HUES6 (cell line): Measurements from ENCODE around the gene HNF4A.

ENCODE experiments used
- H3K27ac ChIP-seq: 2 replicates; pipeline ENCODE4 v1.7.0; 2013; ENCODE audit warnings: low read depth, mild to moderate bottlenecking, low read length, inconsistent platforms
- H3K27me3 ChIP-seq: 2 replicates; pipeline ENCODE4 v1.6.1; 2013; ENCODE audit warnings: low read length; ENCODE audit not compliant: control insufficient read depth, insufficient read depth
- H3K36me3 ChIP-seq: 2 replicates; pipeline ENCODE4 v1.6.1; 2013; ENCODE audit warnings: low read length; ENCODE audit not compliant: control insufficient read depth, insufficient read depth
- H3K4me1 ChIP-seq: 2 replicates; pipeline ENCODE4 v1.6.1; 2013; ENCODE audit warnings: low read length; ENCODE audit not compliant: control insufficient read depth, insufficient read depth
- H3K4me3 ChIP-seq: 2 replicates; pipeline ENCODE4 v1.5.1; 2013; ENCODE audit warnings: low read depth, low read length
- H3K9ac ChIP-seq: one replicate; pipeline ENCODE4 v1.6.1; 2013; ENCODE audit warnings: mild to moderate bottlenecking, low read length
- H3K9me3 ChIP-seq: 2 replicates; pipeline ENCODE4 v1.6.1; 2013; ENCODE audit warnings: low read depth, low read length; ENCODE audit not compliant: control insufficient read depth, insufficient read depth

The HNF4A gene

DNA sequence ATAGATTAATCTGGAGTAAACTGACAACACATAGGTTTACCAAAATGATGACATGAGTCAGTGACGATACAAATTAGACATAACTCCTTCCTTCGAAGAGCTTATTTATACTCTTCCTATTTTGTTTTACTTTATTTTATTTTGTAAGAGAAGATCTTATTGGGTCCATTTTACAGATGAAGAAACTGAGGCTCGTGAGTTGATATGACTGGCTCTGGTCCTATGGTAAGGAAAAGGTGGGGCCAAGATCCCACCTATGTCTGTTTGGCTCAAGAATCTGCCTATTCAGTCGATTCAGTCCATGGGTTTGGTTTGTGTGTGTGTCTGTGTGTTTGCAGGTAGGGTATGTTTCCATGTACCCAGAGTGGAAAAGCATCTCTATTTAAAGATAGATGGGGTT, 27.1 kb upstream of the HNF4A start:
- H3K27me3 ChIP-seq, result no peaks in the 10 kb centered on the region
- H3K4me1 ChIP-seq, result peaks cover 8% of the 10 kb centered on the region
- no peak overlapping the region for H3K4me3 ChIP-seq
- H3K9me3 ChIP-seq, result no peaks in the 10 kb centered on the region
- H3K27ac ChIP-seq, result no peak overlapping the region
- H3K9ac ChIP-seq, result no peak overlapping the region
- no peaks in the 10 kb centered on the region for H3K36me3 ChIP-seq

- Histone ChIP-seq H3K36me3 (no peaks in the 10 kb centered on the region), H3K4me1 (peaks cover 10% of the 10 kb centered on the region; the same call in 1 of the 2 replicates), H3K4me3 (no peak overlapping the region)
These were observed 24.3 kb upstream of the HNF4A start for GRCh38 chr20:44331201-44331600.

DNA sequence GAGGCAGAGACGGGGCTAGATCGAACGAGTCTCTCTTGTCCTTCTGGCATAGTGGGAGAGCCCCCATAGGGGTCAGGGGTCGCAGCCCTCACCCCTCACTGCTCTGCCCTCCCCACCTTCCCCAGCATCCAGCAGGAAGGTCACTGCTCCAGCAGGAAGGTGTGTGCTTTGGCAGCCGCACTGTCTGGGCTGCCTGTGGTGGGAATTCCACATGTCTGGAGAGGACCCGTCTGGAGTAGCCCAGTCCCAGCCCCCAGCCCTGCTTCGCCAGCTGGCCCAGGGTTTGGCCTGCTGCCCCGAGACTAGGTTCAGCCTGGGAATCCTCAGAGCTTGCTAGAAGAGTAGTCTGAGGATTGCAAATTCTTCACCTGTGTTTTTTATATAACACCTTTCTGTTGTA, 21.2 kb upstream of the HNF4A start:
- Histone ChIP-seq H3K9ac (no peak overlapping the region), H3K27me3 (no peaks in the 10 kb centered on the region), H3K4me3 (no peak overlapping the region), H3K9me3 (no peaks in the 10 kb centered on the region), H3K27ac (no peak overlapping the region), H3K36me3 (no peaks in the 10 kb centered on the region), H3K4me1 (peaks cover 10% of the 10 kb centered on the region; the same call in 1 of the 2 replicates)

More at GRCh38 chr20:44331201-44331600, 24.3 kb upstream of the HNF4A start:
- no peak overlapping the region for H3K9ac ChIP-seq
- H3K27ac ChIP-seq, result no peak overlapping the region
- H3K9me3 ChIP-seq, result no peaks in the 10 kb centered on the region
- H3K27me3 ChIP-seq, result no peaks in the 10 kb centered on the region

DNA sequence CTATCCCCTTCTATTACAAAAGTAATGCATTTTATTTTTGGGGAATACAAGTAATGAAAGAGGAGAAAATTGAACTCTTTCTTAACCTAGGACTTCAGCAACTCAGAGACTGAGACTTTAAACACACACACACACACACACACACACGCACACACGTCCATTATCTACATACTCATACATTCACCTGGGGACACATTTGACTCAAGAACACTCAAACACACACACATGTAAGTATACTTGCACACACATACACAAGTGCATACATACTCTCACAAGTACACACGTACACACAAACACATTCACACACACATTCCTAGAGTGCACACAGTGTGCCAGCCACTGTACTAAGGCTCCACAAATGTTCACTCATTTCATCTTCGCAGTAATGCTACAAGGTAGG, 20.8 kb upstream of the HNF4A start:
- peaks cover 10% of the 10 kb centered on the region; the same call in 1 of the 2 replicates for H3K4me1 ChIP-seq

GRCh38 chr20:44335675-44336074, 19.8 kb upstream of the HNF4A start:
- no peaks in the 10 kb centered on the region for H3K36me3 ChIP-seq
- H3K9ac ChIP-seq, result no peak overlapping the region
- no peaks in the 10 kb centered on the region for H3K9me3 ChIP-seq
- no peak overlapping the region for H3K27ac ChIP-seq
- no peak overlapping the region for H3K4me3 ChIP-seq
- no peaks in the 10 kb centered on the region for H3K27me3 ChIP-seq
- peaks cover 10% of the 10 kb centered on the region; the same call in 1 of the 2 replicates for H3K4me1 ChIP-seq

More for the DNA sequence above, 20.8 kb upstream of the HNF4A start:
- Histone ChIP-seq H3K9me3 (no peaks in the 10 kb centered on the region), H3K27ac (no peak overlapping the region), H3K36me3 (no peaks in the 10 kb centered on the region), H3K27me3 (no peaks in the 10 kb centered on the region), H3K4me3 (no peak overlapping the region), H3K9ac (no peak overlapping the region)

GRCh38 chr20:44336086-44336485, 19.4 kb upstream of the HNF4A start:
- no peak overlapping the region for H3K9ac ChIP-seq
- no peaks in the 10 kb centered on the region for H3K36me3 ChIP-seq
- H3K27ac ChIP-seq, result no peak overlapping the region
- no peak overlapping the region for H3K4me3 ChIP-seq
- no peaks in the 10 kb centered on the region for H3K27me3 ChIP-seq
- H3K9me3 ChIP-seq, result no peaks in the 10 kb centered on the region
- peaks cover 10% of the 10 kb centered on the region; the same call in 1 of the 2 replicates for H3K4me1 ChIP-seq

DNA sequence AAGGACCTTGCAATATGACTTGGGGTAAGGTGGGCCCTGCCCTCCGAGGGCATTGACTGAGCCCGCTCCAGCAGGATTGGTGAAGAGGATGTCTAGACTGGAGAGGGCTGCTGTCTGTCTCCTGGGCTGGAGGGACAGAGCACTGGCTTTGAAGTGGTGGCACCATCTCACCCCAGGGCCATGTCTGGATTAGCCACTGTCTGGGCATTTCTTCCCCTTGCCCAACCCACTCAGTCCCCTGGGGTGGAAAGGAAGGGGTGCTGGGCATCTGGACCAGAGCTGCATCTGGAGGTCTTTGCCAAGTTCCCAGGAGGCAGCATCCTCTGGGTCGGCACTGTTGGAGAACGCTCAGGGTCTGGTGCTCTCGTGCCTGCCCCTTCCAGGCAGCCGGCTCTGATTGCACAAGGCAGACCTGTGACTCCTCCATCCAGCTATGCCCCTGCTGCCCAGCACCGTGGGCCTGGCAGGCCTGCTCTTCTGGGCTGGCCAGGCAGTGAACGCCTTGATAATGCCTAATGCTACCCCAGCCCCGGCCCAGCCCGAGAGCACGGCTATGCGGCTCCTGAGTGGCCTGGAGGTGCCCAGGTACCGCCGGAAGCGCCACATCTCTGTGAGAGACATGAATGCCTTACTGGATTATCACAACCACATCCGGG, 18.6 kb upstream of the HNF4A start, which contains the start of gene R3HDML:
Gene R3HDML, plus strand, starts transcription at position 319 of the 656 bp plus-strand sequence. Its CDS starts 115 bp downstream, at position 434.
- H3K27me3 ChIP-seq, result no peaks in the 10 kb centered on the region
- H3K9ac ChIP-seq, result no peak within 1 kb of the TSS
- H3K4me3 ChIP-seq, result no peak within 1 kb of the TSS
- H3K4me1 ChIP-seq, result peaks cover 10% of the 10 kb centered on the region; the same call in 1 of the 2 replicates
- no peaks in the 10 kb centered on the region for H3K36me3 ChIP-seq
- H3K27ac ChIP-seq, result no peak within 1 kb of the TSS
- H3K9me3 ChIP-seq, result no peaks in the 10 kb centered on the region

- no peak overlapping the region for H3K4me3 ChIP-seq
- no peaks in the 10 kb centered on the region for H3K36me3 ChIP-seq
- H3K27ac ChIP-seq, result no peak overlapping the region
- H3K9me3 ChIP-seq, result no peaks in the 10 kb centered on the region
- no peaks in the 10 kb centered on the region for H3K4me1 ChIP-seq
- H3K9ac ChIP-seq, result no peak overlapping the region
- H3K27me3 ChIP-seq, result no peaks in the 10 kb centered on the region
These were observed 13.3 kb upstream of the HNF4A start for GRCh38 chr20:44342248-44342647.

- Histone ChIP-seq H3K27me3 (no peaks in the 10 kb centered on the region), H3K36me3 (no peaks in the 10 kb centered on the region), H3K4me3 (no peak overlapping the region), H3K9me3 (no peaks in the 10 kb centered on the region), H3K27ac (no peak overlapping the region), H3K9ac (no peak overlapping the region), H3K4me1 (no peaks in the 10 kb centered on the region)
These were observed 12.3 kb upstream of the HNF4A start for GRCh38 chr20:44343162-44343675.

DNA sequence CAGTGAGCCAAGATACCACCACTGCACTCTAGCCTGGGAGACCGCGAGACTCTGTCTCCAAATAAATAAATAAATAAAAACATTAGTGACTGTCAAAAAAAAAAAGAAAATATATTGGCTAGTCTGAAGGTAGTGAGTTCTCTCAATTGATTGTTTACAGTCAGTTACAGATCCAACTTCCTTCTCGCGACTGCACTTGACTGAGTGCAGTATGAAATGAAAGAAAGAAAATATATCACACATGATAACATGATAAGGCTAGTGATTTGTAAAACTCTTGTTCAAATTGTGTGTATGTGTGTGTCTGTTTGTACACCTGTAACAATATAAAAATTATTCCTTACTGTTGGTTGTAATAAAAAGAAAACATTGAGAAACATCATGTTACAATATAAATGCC, 10.8 kb upstream of the HNF4A start:
- Histone ChIP-seq H3K4me1 (no peaks in the 10 kb centered on the region), H3K9me3 (no peaks in the 10 kb centered on the region), H3K9ac (no peak overlapping the region), H3K4me3 (no peak overlapping the region), H3K36me3 (no peaks in the 10 kb centered on the region), H3K27me3 (no peaks in the 10 kb centered on the region), H3K27ac (no peak overlapping the region)

GRCh38 chr20:44345147-44345546, 10.4 kb upstream of the HNF4A start:
- Histone ChIP-seq H3K27me3 (no peaks in the 10 kb centered on the region), H3K4me3 (no peak overlapping the region), H3K9me3 (no peaks in the 10 kb centered on the region), H3K4me1 (no peaks in the 10 kb centered on the region), H3K36me3 (no peaks in the 10 kb centered on the region), H3K27ac (no peak overlapping the region), H3K9ac (no peak overlapping the region)
